ENCODE results near the gene NF2.

- no peak for TF ChIP-seq CTCF (IDR thresholded peaks at IDR 0.05)
- TF ChIP-seq POLR2A (IDR thresholded peaks at IDR 0.05) = no peak
Measured at GRCh38 chr22:29663180-29663821, 59.9 kb downstream of the NF2 start.

Measured in testis (tissue), 2 donors.